ENCODE results near the gene LRRC52.

- TF ChIP-seq, protein P1, sequence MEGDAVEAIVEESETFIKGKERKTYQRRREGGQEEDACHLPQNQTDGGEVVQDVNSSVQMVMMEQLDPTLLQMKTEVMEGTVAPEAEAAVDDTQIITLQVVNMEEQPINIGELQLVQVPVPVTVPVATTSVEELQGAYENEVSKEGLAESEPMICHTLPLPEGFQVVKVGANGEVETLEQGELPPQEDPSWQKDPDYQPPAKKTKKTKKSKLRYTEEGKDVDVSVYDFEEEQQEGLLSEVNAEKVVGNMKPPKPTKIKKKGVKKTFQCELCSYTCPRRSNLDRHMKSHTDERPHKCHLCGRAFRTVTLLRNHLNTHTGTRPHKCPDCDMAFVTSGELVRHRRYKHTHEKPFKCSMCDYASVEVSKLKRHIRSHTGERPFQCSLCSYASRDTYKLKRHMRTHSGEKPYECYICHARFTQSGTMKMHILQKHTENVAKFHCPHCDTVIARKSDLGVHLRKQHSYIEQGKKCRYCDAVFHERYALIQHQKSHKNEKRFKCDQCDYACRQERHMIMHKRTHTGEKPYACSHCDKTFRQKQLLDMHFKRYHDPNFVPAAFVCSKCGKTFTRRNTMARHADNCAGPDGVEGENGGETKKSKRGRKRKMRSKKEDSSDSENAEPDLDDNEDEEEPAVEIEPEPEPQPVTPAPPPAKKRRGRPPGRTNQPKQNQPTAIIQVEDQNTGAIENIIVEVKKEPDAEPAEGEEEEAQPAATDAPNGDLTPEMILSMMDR (IDR thresholded peaks at IDR 0.05) = no peak
- no peak for TF ChIP-seq EZH2 (IDR thresholded peaks at IDR 0.05; ENCODE audit: borderline replicate concordance, insufficient read depth, low read depth, low read length, poor library complexity, severe bottlenecking)
Observed at GRCh38 chr1:165575468-165576099, 31.8 kb downstream of the LRRC52 start.

Data from B cell (primary cell).